HG03280 (cell line): ENCODE results near the gene IGF2BP2.

ENCODE experiments used
- ATAC-seq: cut with Tn5 transposase; IDR thresholded peaks from one replicate; pipeline ENCODE4 v1.9.1; 2021; ENCODE audit warnings: mild to moderate bottlenecking, moderate library complexity; ENCODE audit not compliant: unreplicated experiment

The IGF2BP2 gene

DNA sequence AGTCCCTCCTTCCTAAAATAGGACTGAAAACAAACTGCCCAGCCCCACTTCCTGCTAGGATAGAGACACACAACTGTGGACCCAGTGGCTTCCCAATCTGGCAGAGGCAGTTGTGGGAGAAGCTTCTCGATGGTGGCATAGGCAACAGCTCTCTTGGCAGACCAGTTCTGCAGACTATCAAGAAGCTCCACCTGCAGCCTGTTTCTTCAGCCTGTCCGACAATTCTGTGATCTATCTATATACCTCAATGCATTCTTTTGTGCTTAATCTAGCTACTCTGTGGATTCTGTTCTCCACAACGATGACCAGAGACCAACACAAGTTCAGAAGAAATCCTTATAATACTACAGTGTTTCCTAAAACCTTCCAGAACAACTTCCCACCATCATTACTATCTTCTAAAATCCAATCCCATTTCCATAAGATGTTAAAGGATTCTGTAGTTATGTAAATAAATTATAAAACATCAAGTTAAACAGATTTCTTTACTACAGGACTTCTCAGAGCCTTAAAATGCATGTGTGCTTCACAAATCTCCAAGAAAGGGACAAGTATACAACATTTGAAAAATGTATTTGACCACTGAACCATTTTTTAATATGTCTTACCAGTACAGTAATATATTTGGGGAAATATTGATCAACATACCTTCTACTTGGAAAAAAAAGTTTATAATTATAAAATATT lies 57.7 kb downstream of the IGF2BP2 start:
- no peak for ATAC-seq

- no peak for ATAC-seq
Measured at GRCh38 chr3:185766329-185767001, 58.4 kb downstream of the IGF2BP2 start.

GRCh38 chr3:185764980-185765370 lies 59.9 kb downstream of the IGF2BP2 start:
- no peak for ATAC-seq

- ATAC-seq = no peak
Measured at GRCh38 chr3:185764163-185764979, 60.5 kb downstream of the IGF2BP2 start.

DNA sequence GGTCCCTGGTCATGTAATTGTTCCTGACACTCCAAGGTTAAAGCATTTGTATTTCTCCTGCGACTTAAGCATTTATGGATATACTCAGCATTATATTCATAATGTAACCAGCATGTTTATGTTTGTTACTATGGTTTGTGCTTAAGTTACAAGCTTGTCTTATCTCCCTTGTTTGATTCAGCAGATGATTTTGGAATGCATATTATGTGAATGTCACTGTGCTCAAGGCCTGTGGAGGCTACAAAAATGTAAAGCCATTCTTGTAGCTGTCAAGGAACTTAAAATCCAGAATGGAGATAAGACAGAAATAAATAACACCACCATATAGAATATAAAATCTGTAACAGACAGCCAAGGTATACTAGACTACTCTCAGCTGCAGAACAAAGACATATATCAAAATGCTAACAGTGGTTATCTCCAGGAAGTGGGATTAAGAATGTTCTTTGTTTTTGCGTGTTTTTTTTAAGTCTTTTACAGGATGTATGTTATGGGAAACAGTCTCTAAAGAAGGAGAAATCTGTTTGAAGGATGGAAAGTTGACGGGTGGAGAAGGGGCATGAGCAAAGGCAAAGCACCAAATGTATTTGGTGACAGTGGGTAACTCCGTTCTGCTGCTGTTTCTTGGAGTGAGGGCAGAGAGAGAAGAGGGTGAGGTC lies 61.4 kb downstream of the IGF2BP2 start:
- ATAC-seq = no peak

DNA sequence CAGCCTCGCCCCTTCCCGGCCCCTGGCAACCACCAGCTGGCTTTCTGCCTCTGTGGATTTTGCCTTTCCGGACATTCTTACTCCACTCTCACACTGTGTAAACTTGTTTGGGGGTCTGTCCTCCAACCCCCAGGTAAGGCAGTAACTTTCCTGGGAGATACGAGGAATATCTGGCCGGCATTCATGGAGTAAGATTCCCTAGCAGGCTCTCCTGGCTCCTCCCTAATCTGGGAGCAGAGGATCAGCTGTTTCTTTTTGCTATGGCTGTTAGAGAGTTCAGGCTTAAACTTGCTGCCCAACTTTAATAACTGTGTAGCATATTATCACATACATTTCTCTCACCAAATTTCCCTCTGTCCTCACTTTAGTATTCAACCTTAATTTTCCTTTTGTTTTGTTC lies 64.3 kb downstream of the IGF2BP2 start:
- ATAC-seq = no peak

DNA sequence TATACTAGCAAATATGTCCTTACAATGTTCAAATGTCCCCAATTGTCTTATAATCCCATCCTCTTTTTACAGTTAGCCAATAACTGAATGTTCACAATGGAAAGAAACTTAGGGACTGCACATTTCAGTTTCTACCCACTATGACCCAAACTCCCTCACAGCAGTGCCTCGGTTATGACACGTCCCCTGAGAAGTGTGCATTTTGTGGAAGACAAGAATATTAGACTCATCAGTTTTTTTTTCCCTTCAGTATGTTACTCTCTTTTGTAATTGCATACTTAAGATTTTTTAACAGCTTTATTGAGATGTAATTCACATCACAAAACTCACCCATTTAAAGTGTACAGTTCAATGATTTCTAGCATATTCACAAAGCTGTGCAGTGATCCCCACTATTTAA lies 64.8 kb downstream of the IGF2BP2 start:
- ATAC-seq = no peak

GRCh38 chr3:185759512-185759911 lies 65.3 kb downstream of the IGF2BP2 start:
- no peak for ATAC-seq

DNA sequence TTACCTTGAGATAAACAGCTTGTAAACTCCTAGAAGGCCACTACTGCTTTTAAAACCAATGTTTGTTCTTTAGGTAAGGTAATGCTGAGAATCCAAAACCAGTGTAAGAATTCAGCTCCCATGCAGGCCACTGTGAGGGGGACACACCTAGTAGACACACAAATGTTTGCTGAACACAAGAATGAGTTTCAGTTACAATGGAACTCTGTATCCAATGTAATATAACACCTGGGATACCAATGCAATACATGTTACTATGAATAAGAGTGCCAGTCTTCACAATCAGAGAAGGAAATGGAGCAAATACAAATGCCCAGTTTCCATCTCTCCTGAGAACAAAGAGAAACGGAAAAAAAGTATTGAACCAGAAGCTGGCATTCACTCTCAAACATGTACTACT lies 65.9 kb downstream of the IGF2BP2 start:
- ATAC-seq = no peak

GRCh38 chr3:185757176-185757575 lies 67.7 kb downstream of the IGF2BP2 start:
- ATAC-seq = no peak

- ATAC-seq = no peak
Measured at GRCh38 chr3:185756477-185756876, 68.4 kb downstream of the IGF2BP2 start.

DNA sequence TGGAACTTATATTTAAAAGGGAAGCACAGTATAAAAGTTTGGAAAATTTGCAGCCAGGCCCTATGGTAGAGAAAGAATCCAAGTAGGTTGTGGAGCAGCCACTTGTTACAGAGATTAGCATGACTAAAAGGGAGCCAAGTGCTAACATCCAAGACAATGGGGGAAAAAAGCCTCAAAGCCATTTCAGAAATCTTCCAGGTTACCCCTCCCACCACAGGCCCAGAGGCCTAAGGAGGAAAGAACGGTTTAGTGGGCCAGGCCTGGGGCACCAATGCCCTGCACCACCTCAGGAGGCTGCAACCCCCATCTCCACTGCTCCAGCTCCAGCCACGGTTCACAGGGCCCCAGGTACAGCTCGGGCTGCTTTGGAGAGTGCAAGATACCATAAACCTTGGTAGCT lies 69.9 kb downstream of the IGF2BP2 start:
- no peak for ATAC-seq

GRCh38 chr3:185753354-185753753 lies 71.5 kb downstream of the IGF2BP2 start:
- ATAC-seq = no peak

DNA sequence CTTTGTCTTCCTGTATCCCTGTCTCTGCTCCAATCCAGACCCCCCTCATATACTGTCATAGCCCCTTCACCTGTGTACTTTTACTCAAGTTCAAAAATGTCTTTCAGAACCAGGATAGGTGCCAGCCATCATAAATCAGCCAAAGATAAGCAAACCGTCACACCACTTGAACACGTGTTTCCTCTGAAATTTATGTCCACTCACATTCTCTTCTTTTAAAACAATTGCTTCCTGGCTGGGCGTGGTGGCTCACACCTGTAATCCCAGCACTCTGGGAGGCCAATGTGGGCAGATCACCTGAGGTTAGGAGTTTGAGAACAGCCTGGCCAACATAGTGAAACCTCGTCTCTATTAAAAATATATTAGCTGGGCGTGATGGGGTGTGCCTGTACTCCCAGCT lies 74.1 kb downstream of the IGF2BP2 start:
- no peak for ATAC-seq

DNA sequence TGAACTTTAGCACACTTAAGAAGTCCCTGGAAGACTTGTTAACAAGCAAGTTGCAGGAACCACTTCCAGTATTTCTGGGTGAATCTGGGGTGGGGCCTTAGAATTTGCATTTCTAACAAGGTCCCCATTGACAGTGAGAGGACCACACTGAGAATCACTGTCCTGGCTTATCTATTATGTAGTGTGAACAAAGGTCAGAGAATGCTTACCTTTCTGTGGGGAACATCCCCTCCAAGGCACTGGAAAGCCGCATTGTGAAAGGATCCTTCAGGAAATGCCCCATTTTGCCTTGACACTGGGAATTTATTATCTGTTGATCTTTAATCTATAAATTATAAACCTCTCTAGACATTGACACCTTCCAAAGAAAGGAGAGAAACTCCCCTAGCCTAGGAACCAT lies 74.8 kb downstream of the IGF2BP2 start:
- ATAC-seq = no peak

DNA sequence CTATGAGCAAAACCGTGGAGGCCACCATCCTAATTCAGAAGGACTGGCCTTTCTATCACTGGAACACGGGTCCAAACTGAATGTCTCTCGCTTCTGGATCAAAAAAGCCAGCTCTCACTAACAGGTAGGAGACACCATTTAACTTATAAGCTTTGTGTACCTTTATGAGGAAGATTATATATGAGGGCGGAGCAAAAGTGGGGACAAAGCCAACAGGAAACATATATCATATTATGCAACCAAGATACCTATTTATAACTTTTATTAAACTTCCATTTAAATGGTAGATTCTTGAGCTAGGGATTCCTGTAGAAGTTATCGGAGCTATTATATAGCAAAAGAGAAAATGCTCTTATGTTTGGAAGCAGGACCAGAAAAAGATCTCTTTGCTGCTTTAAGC lies 78.4 kb downstream of the IGF2BP2 start:
- ATAC-seq = no peak

GRCh38 chr3:185744997-185745843 lies 79.6 kb downstream of the IGF2BP2 start:
- ATAC-seq = no peak

- no peak for ATAC-seq
Measured at GRCh38 chr3:185741586-185741985, 83.3 kb downstream of the IGF2BP2 start.

- no peak for ATAC-seq
Measured at GRCh38 chr3:185740133-185740532, 84.7 kb downstream of the IGF2BP2 start.

GRCh38 chr3:185739264-185739701 lies 85.6 kb downstream of the IGF2BP2 start:
- no peak for ATAC-seq
